GM19395 (cell line): ENCODE data around the gene FOXQ1.

ENCODE experiments used
- ATAC-seq: cut with Tn5 transposase; IDR thresholded peaks from one replicate; pipeline ENCODE4 v1.9.1; 2021; ENCODE audit warnings: mild to moderate bottlenecking, moderate library complexity; ENCODE audit not compliant: unreplicated experiment

The FOXQ1 gene

DNA sequence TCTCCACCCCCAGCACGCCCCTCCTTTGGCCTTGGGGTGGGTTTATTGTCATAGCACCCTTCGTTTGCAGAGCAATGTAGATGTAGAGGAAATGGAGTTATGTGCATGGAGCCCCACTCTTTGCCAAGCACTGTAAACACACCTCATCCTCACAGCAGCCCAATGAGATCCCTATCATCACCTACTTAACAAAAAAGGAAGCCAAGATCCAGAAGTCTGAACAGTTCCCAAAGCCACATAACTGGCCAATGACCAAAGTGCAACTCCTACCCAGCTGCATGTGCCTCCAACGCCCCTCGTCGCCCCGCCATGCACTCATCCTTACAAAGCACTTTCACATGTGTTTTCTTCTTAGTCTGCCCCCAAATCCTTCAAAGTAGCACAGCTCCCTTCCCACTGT is 21.8 kb upstream of the FOXQ1 start:
- ATAC-seq: no peak

DNA sequence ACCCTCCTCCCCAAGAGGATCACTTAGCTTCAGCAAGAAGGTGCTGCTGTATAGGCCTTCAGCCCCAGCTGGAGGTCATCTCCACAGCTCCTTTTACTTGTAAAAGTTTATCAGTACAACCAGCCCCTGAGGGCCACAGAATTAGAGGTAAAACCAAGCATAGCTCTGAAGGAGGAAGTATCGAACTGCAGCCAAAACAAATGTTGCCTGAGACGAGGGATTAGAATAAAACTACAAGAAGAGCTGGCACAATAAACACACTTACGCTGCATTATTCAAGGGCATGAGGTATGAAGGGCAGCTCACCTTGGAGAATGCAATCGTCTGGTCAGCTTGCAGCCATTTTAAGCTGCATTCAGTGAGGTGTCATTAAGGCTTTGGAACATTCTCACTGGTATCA is 21.1 kb upstream of the FOXQ1 start:
- no peak for ATAC-seq

DNA sequence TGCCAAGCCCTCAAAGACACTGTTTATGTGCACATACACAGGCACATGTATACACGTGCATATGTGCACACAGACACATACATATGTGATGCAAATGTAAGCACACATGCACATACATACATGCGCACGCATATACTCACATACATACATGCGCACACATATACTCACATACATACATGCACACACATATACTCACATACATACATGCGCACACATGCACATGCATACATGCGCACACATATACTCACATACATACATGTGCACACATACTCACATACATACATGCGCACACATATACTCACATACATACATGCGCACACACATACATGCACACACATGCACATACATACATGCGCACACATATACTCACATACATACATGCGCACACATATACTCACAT is 20.5 kb upstream of the FOXQ1 start:
- no peak for ATAC-seq

DNA sequence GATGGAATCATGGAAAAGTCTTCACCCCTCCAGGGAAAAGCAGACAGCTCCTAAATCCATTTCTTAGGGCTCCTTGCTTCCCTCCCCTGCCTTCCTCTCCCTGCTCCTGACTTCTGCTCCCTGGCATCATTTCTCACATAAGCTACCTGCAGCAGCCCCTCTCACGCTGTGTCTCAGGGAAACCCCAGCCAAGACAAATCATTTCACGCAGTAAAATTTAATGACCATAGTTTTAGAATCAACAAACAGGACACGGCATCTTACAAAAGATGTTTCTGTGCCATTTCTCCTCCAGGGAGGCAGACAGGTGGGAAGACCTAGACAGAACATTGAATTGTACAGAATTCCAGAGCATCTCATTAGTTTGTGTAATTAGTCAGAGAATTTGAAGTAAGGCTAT is 16.5 kb upstream of the FOXQ1 start:
- ATAC-seq: no peak

- ATAC-seq: no peak
Measured at GRCh38 chr6:1296079-1296478, 15.8 kb upstream of the FOXQ1 start.

DNA sequence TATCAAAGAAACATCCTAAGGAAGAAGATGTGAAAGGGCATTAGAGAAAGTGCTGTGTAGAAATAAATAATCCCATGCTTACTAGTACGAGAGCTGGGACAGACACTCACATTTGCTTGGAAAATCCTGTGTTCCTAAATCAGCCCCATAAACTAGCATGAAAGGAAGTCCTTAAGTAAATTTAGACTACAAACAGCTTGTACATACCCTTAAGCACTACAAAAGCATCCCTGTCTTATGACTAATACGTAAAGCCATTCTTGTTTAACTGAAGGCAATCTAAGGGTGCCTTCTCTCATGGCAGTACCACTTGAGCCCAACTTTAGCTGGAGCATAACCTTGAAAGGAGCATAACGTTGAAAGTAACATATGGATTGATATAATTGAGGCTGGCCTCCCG is 15.4 kb upstream of the FOXQ1 start:
- no peak for ATAC-seq

GRCh38 chr6:1297746-1298145 is 14.2 kb upstream of the FOXQ1 start:
- no peak for ATAC-seq

DNA sequence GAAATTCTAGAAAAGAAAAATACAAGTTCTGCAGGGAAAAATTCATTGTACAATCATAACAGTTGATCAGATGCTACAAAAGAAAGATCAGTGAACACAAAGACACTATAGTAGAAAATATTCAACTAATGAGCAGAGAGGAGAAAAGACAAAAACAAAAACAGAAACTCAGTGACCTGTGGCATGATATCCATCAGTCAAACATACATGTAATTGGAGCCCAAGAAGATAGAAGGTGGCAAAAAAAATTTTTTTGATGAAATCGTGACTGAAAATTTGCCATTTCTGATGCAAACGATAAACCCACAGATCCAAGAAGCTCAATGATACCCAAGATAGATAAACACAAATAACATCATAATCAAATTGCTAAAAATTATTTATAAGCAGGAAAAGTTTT is 13.1 kb upstream of the FOXQ1 start:
- no peak for ATAC-seq

GRCh38 chr6:1306133-1306532 is 5.8 kb upstream of the FOXQ1 start:
- no peak for ATAC-seq

GRCh38 chr6:1309366-1309765 is 2.5 kb upstream of the FOXQ1 start:
- no peak for ATAC-seq

DNA sequence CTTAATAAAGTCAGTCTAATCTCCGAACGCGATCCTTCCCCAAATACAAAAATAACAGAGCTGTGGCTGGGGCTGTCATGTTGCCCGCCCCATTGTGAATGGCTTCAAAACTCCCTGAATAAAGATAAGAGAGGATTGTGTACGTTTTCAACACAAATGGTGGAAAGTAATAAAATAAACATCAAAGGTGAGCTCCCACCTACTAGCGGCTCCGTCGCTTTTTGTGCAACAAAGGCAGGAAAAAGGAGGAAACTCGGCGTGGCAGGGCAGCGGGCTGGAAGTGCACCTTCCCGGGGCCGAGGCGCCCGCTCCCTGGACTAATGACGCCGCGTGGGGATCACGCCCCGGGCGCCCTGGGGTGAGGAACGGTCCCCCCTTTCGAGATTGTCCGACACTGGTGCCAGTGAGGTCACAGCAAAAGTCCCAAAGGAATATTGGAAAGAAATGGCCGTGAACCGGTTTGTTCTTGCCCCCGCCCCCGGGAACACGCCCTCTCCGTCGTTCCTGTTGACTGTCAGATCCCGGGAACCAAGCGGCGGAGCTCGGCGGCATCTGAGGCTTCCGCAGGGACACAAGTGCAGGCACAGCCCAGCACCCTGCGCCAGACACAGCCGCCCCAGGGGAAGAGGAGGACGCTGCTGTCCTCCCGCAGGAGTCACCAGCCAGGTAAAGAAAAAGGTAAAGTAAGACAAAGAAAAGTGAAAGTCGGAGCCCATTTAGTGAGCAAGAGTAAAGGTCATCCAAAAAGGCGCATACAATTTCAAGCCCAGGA is 1.1 kb upstream of the FOXQ1 start:
- no peak for ATAC-seq

- no peak for ATAC-seq
Measured at GRCh38 chr6:1312203-1312472, 240 bp downstream of the FOXQ1 start.

- no peak for ATAC-seq
Measured at GRCh38 chr6:1312473-1313367, 822 bp downstream of the FOXQ1 start.

DNA sequence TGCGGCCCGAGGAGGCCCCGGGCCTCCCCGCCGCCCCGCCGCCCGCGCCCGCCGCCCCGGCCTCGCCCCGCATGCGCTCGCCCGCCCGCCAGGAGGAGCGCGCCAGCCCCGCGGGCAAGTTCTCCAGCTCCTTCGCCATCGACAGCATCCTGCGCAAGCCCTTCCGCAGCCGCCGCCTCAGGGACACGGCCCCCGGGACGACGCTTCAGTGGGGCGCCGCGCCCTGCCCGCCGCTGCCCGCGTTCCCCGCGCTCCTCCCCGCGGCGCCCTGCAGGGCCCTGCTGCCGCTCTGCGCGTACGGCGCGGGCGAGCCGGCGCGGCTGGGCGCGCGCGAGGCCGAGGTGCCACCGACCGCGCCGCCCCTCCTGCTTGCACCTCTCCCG is 1.5 kb downstream of the FOXQ1 start:
- no peak for ATAC-seq

GRCh38 chr6:1313767-1314503 is 2.0 kb downstream of the FOXQ1 start:
- ATAC-seq: no peak

GRCh38 chr6:1314617-1315016 is 2.7 kb downstream of the FOXQ1 start:
- ATAC-seq: no peak

DNA sequence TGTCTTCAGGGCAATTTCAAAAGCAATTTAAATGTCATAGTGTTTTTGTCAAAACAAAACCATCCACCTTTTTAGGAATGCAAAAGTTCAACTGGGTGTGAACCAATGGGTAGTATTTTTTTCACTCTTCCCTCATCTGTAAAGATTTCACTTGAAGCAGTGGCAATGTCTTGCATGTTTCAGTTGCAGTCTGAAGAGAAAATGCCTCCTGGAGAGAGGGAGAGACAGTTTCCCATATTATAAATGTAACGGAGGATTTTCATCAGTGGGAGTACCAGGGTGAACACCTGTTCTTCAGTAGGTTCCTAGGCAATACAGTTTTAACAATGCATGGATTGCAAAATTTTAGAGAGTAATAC is 3.3 kb downstream of the FOXQ1 start:
- ATAC-seq: no peak

DNA sequence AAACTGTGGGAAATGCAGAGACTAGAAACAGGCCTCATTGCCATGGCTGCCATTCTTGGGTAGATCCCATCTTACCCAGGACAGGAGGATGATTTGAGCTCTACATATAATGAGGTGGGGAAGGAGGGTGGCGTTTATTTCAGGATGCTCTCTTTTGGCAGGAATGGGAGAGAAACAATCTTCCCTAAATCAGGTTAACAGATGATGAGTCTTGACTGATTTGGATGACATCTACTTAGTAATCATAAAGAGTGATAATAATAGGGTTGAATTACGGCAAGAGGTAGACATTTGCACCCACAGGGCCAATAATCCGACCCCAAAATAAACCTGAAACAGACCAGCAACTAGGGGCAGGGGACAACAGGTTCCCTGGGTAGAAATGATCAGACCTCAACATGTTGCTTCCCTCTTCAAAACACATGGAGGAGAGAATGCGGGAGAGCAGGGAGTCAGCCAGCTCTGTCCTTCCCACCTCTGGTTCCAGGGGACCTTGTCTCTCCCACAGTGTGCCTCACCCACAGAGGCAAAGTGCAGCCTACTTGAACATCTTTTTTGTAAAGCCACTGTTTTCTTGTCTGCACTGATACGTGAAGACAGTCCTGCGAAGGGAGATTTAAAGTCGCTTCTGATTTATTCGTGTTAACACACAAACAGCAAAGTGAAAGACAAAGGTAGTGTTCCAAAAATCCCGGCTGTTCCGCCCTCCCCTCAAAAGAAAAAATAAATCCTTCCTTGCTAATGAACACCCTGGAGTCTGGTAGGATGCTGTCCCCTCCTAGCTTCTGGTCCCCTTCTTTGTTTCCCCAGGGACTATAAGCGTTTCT is 3.9 kb downstream of the FOXQ1 start:
- ATAC-seq: no peak

- ATAC-seq: no peak
Measured at GRCh38 chr6:1316489-1316971, 4.6 kb downstream of the FOXQ1 start.

GRCh38 chr6:1317302-1317815 is 5.5 kb downstream of the FOXQ1 start:
- ATAC-seq: no peak

DNA sequence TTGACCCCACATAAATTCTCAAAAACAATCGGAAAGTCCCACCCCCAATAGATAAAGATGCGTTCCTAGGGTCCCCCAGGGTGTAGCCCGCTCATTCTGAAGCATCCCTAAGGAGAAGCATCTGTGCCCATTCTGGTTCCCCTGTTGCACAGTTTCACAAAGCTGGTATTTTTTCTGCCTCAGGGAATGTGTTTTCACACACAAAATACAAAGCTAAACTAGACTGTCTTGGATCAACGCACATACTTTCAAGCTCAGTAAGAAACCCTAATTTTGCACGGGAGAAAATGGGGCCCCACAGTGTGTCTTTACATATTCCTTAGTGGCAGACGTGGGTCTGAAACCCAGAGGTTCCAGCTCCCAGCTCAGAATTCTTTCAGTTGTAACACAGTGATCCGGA is 6.1 kb downstream of the FOXQ1 start:
- ATAC-seq: no peak
